ENCODE measurements around the gene JPT2.
"Not testable (repeated sequence)": the region's sequence is repeated elsewhere in the genome, so short reads cannot be mapped to it uniquely, and the experiment has no call there.

JPT2 gene

GRCh38 chr16:1732071-1732470 is 54.0 kb downstream of the JPT2 start:
- peaks cover 69% of the 10 kb centered on the region for H3K36me3 ChIP-seq (ENCODE audit: insufficient read depth, low read length)
- no peak for ATAC-seq (ENCODE audit: insufficient read depth, low read depth)
- H3K4me1 ChIP-seq (ENCODE audit: insufficient read depth, low read length): no peaks in the 10 kb centered on the region
- no peaks in the 10 kb centered on the region for H3K27me3 ChIP-seq (ENCODE audit: insufficient read depth, low read length, poor library complexity)
- peaks cover 15% of the 10 kb centered on the region for H4K20me1 ChIP-seq (ENCODE audit: insufficient read depth, low read length)
- H3K4me2 ChIP-seq (ENCODE audit: insufficient read depth, low read length): no peak overlapping the region
- no peak overlapping the region for H2AFZ ChIP-seq (ENCODE audit: low read depth, low read length)
- H3K9me3 ChIP-seq (ENCODE audit: insufficient read depth, low read length, severe bottlenecking): peaks cover 21% of the 10 kb centered on the region
- H3K4me3 ChIP-seq (ENCODE audit: low read depth in 1 of 2, low read length in 2 of 2): no peak overlapping the region
- no peak overlapping the region for H3K9ac ChIP-seq (ENCODE audit: low read depth, low read length)
- peaks cover 3% of the 10 kb centered on the region for H3K79me2 ChIP-seq (ENCODE audit: insufficient read depth, low read length)
- TF ChIP-seq EZH2 (IDR thresholded peaks at IDR 0.05; ENCODE audit: borderline replicate concordance, low read depth, low read length, severe bottlenecking): no peak
- no peak for TF ChIP-seq CTCF (IDR thresholded peaks at IDR 0.05; ENCODE audit: borderline replicate concordance, extremely low read depth, low read length, poor library complexity, severe bottlenecking)
- no peak for DNase-seq
- H3K27ac ChIP-seq (ENCODE audit: low read length): no peak overlapping the region

- H3K9ac ChIP-seq (ENCODE audit: low read depth, low read length); H3K4me1 ChIP-seq (ENCODE audit: insufficient read depth, low read length); H3K4me2 ChIP-seq (ENCODE audit: insufficient read depth, low read length); H3K27ac ChIP-seq (ENCODE audit: low read length); H2AFZ ChIP-seq (ENCODE audit: low read depth, low read length); H3K4me3 ChIP-seq (ENCODE audit: low read depth in 1 of 2, low read length in 2 of 2); H3K27me3 ChIP-seq (ENCODE audit: insufficient read depth, low read length, poor library complexity); DNase-seq; ATAC-seq (ENCODE audit: insufficient read depth, low read depth); H3K79me2 ChIP-seq (ENCODE audit: insufficient read depth, low read length): not testable (repeated sequence)
- H3K36me3 ChIP-seq (ENCODE audit: insufficient read depth, low read length): peaks cover 64% of the 10 kb centered on the region
- peaks cover 10% of the 10 kb centered on the region for H4K20me1 ChIP-seq (ENCODE audit: insufficient read depth, low read length)
- peaks cover 26% of the 10 kb centered on the region for H3K9me3 ChIP-seq (ENCODE audit: insufficient read depth, low read length, severe bottlenecking)
Measured at GRCh38 chr16:1732551-1732987, 54.5 kb downstream of the JPT2 start.

- peaks cover 49% of the 10 kb centered on the region for H3K36me3 ChIP-seq (ENCODE audit: insufficient read depth, low read length)
- no peaks in the 10 kb centered on the region for H3K4me1 ChIP-seq (ENCODE audit: insufficient read depth, low read length)
- no peaks in the 10 kb centered on the region for H3K79me2 ChIP-seq (ENCODE audit: insufficient read depth, low read length)
- H3K4me3 ChIP-seq (ENCODE audit: low read depth in 1 of 2, low read length in 2 of 2): no peak overlapping the region
- peaks cover 41% of the 10 kb centered on the region for H3K9me3 ChIP-seq (ENCODE audit: insufficient read depth, low read length, severe bottlenecking)
- peaks cover 3% of the 10 kb centered on the region for H4K20me1 ChIP-seq (ENCODE audit: insufficient read depth, low read length)
- no peak for DNase-seq
- no peak overlapping the region for H3K9ac ChIP-seq (ENCODE audit: low read depth, low read length)
- no peaks in the 10 kb centered on the region for H3K27me3 ChIP-seq (ENCODE audit: insufficient read depth, low read length, poor library complexity)
- H3K4me2 ChIP-seq (ENCODE audit: insufficient read depth, low read length): no peak overlapping the region
- no peak overlapping the region for H3K27ac ChIP-seq (ENCODE audit: low read length)
- TF ChIP-seq EZH2 (IDR thresholded peaks at IDR 0.05; ENCODE audit: borderline replicate concordance, low read depth, low read length, severe bottlenecking) (no peak), CTCF (IDR thresholded peaks at IDR 0.05; ENCODE audit: borderline replicate concordance, extremely low read depth, low read length, poor library complexity, severe bottlenecking) (no peak)
- H2AFZ ChIP-seq (ENCODE audit: low read depth, low read length): no peak overlapping the region
- no peak for ATAC-seq (ENCODE audit: insufficient read depth, low read depth)
Measured at GRCh38 chr16:1734123-1734522, 56.0 kb downstream of the JPT2 start.

- DNase-seq (no peak), ATAC-seq (ENCODE audit: insufficient read depth, low read depth) (no peak; the same call in 2 of the 3 replicates)
- Histone ChIP-seq H3K36me3 (ENCODE audit: insufficient read depth, low read length) (peaks cover 49% of the 10 kb centered on the region), H3K4me3 (ENCODE audit: low read depth in 1 of 2, low read length in 2 of 2) (no peak overlapping the region), H3K4me1 (ENCODE audit: insufficient read depth, low read length) (no peaks in the 10 kb centered on the region), H3K27ac (ENCODE audit: low read length) (no peak overlapping the region), H3K4me2 (ENCODE audit: insufficient read depth, low read length) (no peak overlapping the region), H3K9me3 (ENCODE audit: insufficient read depth, low read length, severe bottlenecking) (peaks cover 47% of the 10 kb centered on the region), H3K79me2 (ENCODE audit: insufficient read depth, low read length) (no peaks in the 10 kb centered on the region; the same call in 1 of the 2 replicates), H2AFZ (ENCODE audit: low read depth, low read length) (no peak overlapping the region), H3K27me3 (ENCODE audit: insufficient read depth, low read length, poor library complexity) (no peaks in the 10 kb centered on the region), H3K9ac (ENCODE audit: low read depth, low read length) (no peak overlapping the region), H4K20me1 (ENCODE audit: insufficient read depth, low read length) (peaks cover 3% of the 10 kb centered on the region)
- TF ChIP-seq CTCF (IDR thresholded peaks at IDR 0.05; ENCODE audit: borderline replicate concordance, extremely low read depth, low read length, poor library complexity, severe bottlenecking) (no peak), EZH2 (IDR thresholded peaks at IDR 0.05; ENCODE audit: borderline replicate concordance, low read depth, low read length, severe bottlenecking) (no peak)
Measured at GRCh38 chr16:1734816-1735215, 56.7 kb downstream of the JPT2 start.

Data from DND-41 (cell line).